GM12892 (cell line): ENCODE results near the gene CUL3.

ENCODE experiments used
- POLR2A ChIP-seq: IDR thresholded peaks from 2 replicates; pipeline ENCODE4 v1.6.1; 2011; ENCODE audit warnings: low read depth, low read length, control low read depth
- TAF1 ChIP-seq: IDR thresholded peaks from 2 replicates; pipeline ENCODE4 v1.6.1; 2011; ENCODE audit warnings: low read depth, mild to moderate bottlenecking, control low read depth, low read length, borderline replicate concordance

GRCh38 chr2:224551693-224552092, 33.5 kb downstream of the CUL3 start:
- TF ChIP-seq POLR2A, result no peak
- no peak for TF ChIP-seq TAF1
